Transverse colon (tissue), 4 donors: Measurements from ENCODE around the gene ZBTB46. TPM values are rescaled to one million over a fixed set of nuclear protein-coding genes. Genes with fewer than 3 reads are reported as not detected.
A peak's percentile ranks its signal among the peaks of the same experiment; 100 is the strongest.

Source experiments
- DNase-seq: peaks from one replicate; pipeline ENCODE4 v3.0.0-alpha.2; 2019
- H3K27ac ChIP-seq, 4 donors: fragments of 200-600 bp; sonication (generic); 2 replicates each; pipeline ENCODE4 v1.5.1; 2016 to 2018; ENCODE audit warnings: inconsistent platforms in 4 of 4
- H3K27me3 ChIP-seq: fragments of 200-600 bp; sonication (generic); 2 replicates; pipeline ENCODE4 v1.5.1; 2017; ENCODE audit warnings: inconsistent platforms
- H3K36me3 ChIP-seq, 4 donors: fragments of 200-600 bp; sonication (generic); 2 replicates each; pipeline ENCODE4 v1.5.1; 2017 to 2019; ENCODE audit warnings: inconsistent platforms in 4 of 4
- H3K4me1 ChIP-seq, 4 donors: fragments of 200-600 bp; sonication (generic); 2 replicates each; pipeline ENCODE4 v1.5.1; 2017 to 2020; ENCODE audit warnings: inconsistent platforms in 4 of 4
- H3K4me3 ChIP-seq, 4 donors: fragments of 200-600 bp; sonication (generic); 1 replicate in 1 of 4; 2 replicates in 3 of 4; pipeline versions ENCODE4 v1.5.1 to v1.6.1; 2017 to 2019; ENCODE audit warnings: inconsistent platforms in 4 of 4
- H3K9me3 ChIP-seq, 2 donors: fragments of 200-600 bp; sonication (generic); 2 replicates each; pipeline ENCODE4 v1.5.1; 2017 to 2019; ENCODE audit warnings: inconsistent platforms in 2 of 2
- CTCF ChIP-seq, 5 experiments: fragments of 200-600 bp in 3 of 5; fragments of 450-650 bp in 2 of 5; sonication (generic) in 3 of 5; IDR thresholded peaks; 1 replicate in 2 of 5; 2 replicates in 3 of 5; pipeline ENCODE4 v1.5.1; 2016 to 2017; ENCODE audit warnings: antibody characterized with exemption in 5 of 5, inconsistent platforms in 3 of 5, mild to moderate bottlenecking in 2 of 5, moderate library complexity in 1 of 5
- EP300 ChIP-seq: sonication (generic); formaldehyde crosslinking; IDR thresholded peaks from one replicate; pipeline ENCODE4 v1.6.1; 2017; ENCODE audit warnings: antibody characterized with exemption, low read depth
- POLR2A ChIP-seq: fragments of 450-650 bp; IDR thresholded peaks from one replicate; pipeline ENCODE4 v1.6.1; 2016; ENCODE audit warnings: antibody characterized with exemption, mild to moderate bottlenecking, moderate library complexity
- POLR2AphosphoS5 ChIP-seq, 3 donors: sonication (generic); formaldehyde crosslinking; IDR thresholded peaks; one replicate each; pipeline ENCODE4 v1.6.1; 2016; ENCODE audit warnings: antibody characterized with exemption in 3 of 3
- WGBS, 2 donors: methylation state at CpG; one replicate each; pipeline ENCODE4 v1.1.5; 2018; ENCODE audit warnings: low coverage in 1 of 2; 5-methylcytosine and 5-hydroxymethylcytosine counted together
- in situ Hi-C, 4 donors: fragments of 200-750 bp; cut with MboI; loops; one replicate each; pipeline versions ENCODE4 v1.15.0 to v1.15.1; 2017; ENCODE audit warnings: low sequenced_read_pairs in 3 of 4, low pct_ligation_motif_present in 1 of 4, low pct_unique_long_range_greater_than_20kb in 1 of 4
- intact Hi-C: fragments of 100-400 bp; cut with DNase I; formaldehyde crosslinking; loops from one replicate; pipeline ENCODE4 v1.15.1; 2023; ENCODE audit warnings: low total_unique reads
- total RNA-seq, 4 donors: library from RNA; depleted of rRNA; stranded (reverse); fragments of >200 nt; gene quantifications; one replicate each; pipeline ENCODE4 v1.1.0, GENCODE V29; 2016

The ZBTB46 gene
- total RNA-seq, 4 donors from 2014 or later, result 2.3 to 6.0 (median 5.3) TPM

DNA sequence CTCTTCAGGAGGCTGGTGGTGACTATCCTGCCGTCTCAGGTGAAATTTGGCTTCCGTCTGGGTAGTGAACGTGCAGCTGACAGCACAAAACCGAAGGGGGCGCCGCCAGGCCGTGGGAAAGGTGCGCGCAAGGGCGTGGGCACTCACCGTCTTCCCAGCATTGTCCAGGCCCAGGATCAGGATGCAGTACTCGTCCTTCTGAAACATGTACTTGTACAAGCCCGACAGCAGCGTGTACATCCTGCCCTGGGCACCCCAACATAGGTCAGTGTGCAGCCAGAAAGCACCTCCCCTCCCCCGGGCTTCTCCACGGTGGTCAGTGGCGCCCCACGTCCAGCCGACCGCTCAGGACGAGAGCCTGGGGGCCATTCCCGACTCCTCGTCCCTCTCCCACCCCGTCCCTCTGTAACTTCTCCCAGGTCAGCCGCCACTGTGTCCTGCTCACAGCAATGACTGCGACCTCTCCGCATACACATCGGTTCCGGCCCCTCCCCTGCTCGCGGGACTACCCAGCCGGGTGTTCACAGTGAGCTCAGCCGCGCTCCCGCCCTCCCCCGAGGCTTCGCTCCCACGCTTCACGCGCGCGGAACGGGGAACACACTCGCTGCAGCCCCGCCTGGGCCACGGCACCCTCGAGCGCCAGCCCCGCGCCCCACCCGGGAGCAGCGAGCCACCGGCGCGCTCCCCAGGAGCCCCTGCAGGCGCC is 124.1 kb downstream of the ZBTB46 start:
- Histone ChIP-seq H3K27ac (peak overlapping the region; percentile 90 to 95 (median 92)), H3K4me3 (peak overlapping the region; percentile 70 to 99 (median 95)), H3K36me3 (peaks cover 0 to 16% (median 7%) of the 10 kb centered on the region in 4 donors), H3K27me3 (no peaks in the 10 kb centered on the region), H3K9me3 (no peaks in the 10 kb centered on the region), H3K4me1 (peaks cover 18 to 25% (median 23%) of the 10 kb centered on the region in 4 donors)
- intact Hi-C loops, result no loop called here
- WGBS, 2 donors, result 2 to 17% methylated on average over 1 to 36 of the region's 56 CpGs
- in situ Hi-C loops, result no loop called here
- DNase-seq, result peak; percentile 70
- TF ChIP-seq CTCF (IDR thresholded peaks at IDR 0.05), result peak in 4 of 5 experiments; percentile 12 to 51 (median 32)
- peak in 1 of 3 donors; percentile 5 for TF ChIP-seq POLR2AphosphoS5 (IDR thresholded peaks at IDR 0.05)
- no peak for TF ChIP-seq EP300

DNA sequence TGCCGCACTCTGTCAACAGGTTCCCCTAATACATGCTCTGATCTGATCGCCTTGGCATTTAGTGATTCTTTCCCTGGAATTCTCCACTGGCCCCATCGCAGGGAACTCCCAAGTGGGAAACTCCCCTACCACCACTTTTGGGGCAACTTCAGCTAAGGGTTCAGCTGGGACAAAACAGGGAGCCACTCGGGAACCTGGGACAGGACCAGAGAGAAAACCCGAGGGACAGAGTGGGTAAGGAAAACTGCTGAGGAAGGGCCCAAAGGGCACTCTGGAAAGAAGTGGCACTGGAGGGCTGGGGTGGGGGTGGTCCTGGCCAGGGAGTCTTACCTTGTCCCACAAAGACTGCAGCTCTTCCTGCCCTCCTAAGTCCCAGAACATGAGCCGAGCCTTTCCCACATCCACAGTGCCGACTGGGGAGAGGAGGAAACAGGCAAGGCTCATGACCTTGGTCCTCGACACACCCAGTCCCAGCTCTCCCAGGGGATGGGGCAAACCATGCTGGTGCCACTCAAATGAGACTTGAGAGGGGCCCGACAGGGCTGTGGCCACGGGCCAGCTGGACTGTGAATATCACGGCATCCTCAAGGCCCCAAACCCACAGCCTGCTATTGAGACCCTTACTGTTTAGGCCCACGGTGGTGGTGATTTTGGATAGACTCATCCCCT is 124.9 kb downstream of the ZBTB46 start:
- in situ Hi-C loops (no loop called here), intact Hi-C loops (no loop called here)
- Histone ChIP-seq H3K4me1 (peaks cover 18 to 25% (median 23%) of the 10 kb centered on the region in 4 donors), H3K27me3 (no peaks in the 10 kb centered on the region), H3K4me3 (peak overlapping the region in 1 of 4 donors; percentile 70), H3K9me3 (no peaks in the 10 kb centered on the region), H3K36me3 (peaks cover 0 to 12% (median 4%) of the 10 kb centered on the region in 4 donors), H3K27ac (peak overlapping the region; percentile 90 to 95 (median 92))
- TF ChIP-seq POLR2A (no peak), POLR2AphosphoS5 (IDR thresholded peaks at IDR 0.05) (no peak), EP300 (no peak), CTCF (IDR thresholded peaks at IDR 0.05) (no peak)
- 70 to 73% methylated on average over 2 to 12 of the region's 12 CpGs for WGBS, 2 donors
- peak; percentile 37 for DNase-seq

GRCh38 chr20:63705232-63706026 is 125.6 kb downstream of the ZBTB46 start:
- no peak for DNase-seq
- in situ Hi-C loops, result no loop called here

More at GRCh38 chr20:63705232-63706026, 125.6 kb downstream of the ZBTB46 start:
- H3K36me3 ChIP-seq, result peaks cover 0 to 8% (median 3%) of the 10 kb centered on the region in 4 donors
- H3K4me1 ChIP-seq, result peaks cover 18 to 25% (median 23%) of the 10 kb centered on the region in 4 donors
- H3K27me3 ChIP-seq, result no peaks in the 10 kb centered on the region
- WGBS, 2 donors, result 70 to 86% methylated on average over 2 to 8 of the region's 8 CpGs
- intact Hi-C loops, result no loop called here
- peak overlapping the region in 1 of 4 donors; percentile 90 for H3K27ac ChIP-seq
- H3K9me3 ChIP-seq, result no peaks in the 10 kb centered on the region
- no peak overlapping the region for H3K4me3 ChIP-seq
- TF ChIP-seq POLR2A, result no peak
- TF ChIP-seq CTCF (IDR thresholded peaks at IDR 0.05), result no peak
- no peak for TF ChIP-seq EP300
- no peak for TF ChIP-seq POLR2AphosphoS5 (IDR thresholded peaks at IDR 0.05)
